Measurements from ENCODE around the gene H3-3A.

- TF ChIP-seq CTCF (IDR thresholded peaks at IDR 0.05) (no peak), POLR2A (IDR thresholded peaks at IDR 0.05) (no peak)
Measured at GRCh38 chr1:226100436-226101391, 38.2 kb downstream of the H3-3A start.
